Uterus (tissue), 2 donors: ENCODE results near the gene NDUFA12.

Source experiments
- CTCF ChIP-seq, 4 experiments: fragments of 200-600 bp in 2 of 4; fragments of 450-650 bp in 2 of 4; sonication (generic) in 2 of 4; IDR thresholded peaks; one replicate each; pipeline ENCODE4 v1.5.1; 2016 to 2019; ENCODE audit warnings: antibody characterized with exemption in 4 of 4, mild to moderate bottlenecking in 2 of 4, moderate library complexity in 1 of 4
- POLR2A ChIP-seq, 2 donors: fragments of 450-650 bp; IDR thresholded peaks; one replicate each; pipeline ENCODE4 v1.6.1; 2016; ENCODE audit warnings: antibody characterized with exemption in 2 of 2, mild to moderate bottlenecking in 1 of 2, moderate library complexity in 1 of 2

GRCh38 chr12:94998326-94998725 is 5.2 kb downstream of the NDUFA12 start:
- no peak for TF ChIP-seq POLR2A (IDR thresholded peaks at IDR 0.05)
- no peak for TF ChIP-seq CTCF (IDR thresholded peaks at IDR 0.05)
